Neural cell (in vitro differentiated cells): ENCODE results near the gene METTL26.

Experiments
- CTCF ChIP-seq: fragments of 450-650 bp; IDR thresholded peaks from 2 replicates; pipeline ENCODE4 v1.5.1; 2014; ENCODE audit warnings: antibody characterized with exemption, mild to moderate bottlenecking, moderate library complexity; ENCODE audit not compliant: poor library complexity, severe bottlenecking
- EP300 ChIP-seq: fragments of 450-650 bp; conservative IDR thresholded peaks from 2 replicates; pipeline ENCODE4 v1.6.1; 2014; ENCODE audit warnings: antibody characterized with exemption, mild to moderate bottlenecking, moderate library complexity; ENCODE audit not compliant: poor library complexity, severe bottlenecking
- POLR2AphosphoS5 ChIP-seq: IDR thresholded peaks from 2 replicates; pipeline ENCODE4 v1.6.1; 2012

- no peak for TF ChIP-seq CTCF
- TF ChIP-seq EP300: no peak
- TF ChIP-seq POLR2AphosphoS5: no peak
These were observed 6.8 kb downstream of the METTL26 start for GRCh38 chr16:629185-629832.
